ENCODE data around the gene TRIO. TPM values are rescaled to one million over a fixed set of nuclear protein-coding genes. Genes with fewer than 3 reads are reported as not detected.

The TRIO gene
- total and polyA plus RNA-seq, 10 of the 15 experiments (the other 5 are each of a cell fraction or from before 2014, with no cell fraction given) = 5.1 to 96.4 (median 44.6) TPM

GRCh38 chr5:14491015-14491915 is 348.1 kb downstream of the TRIO start (continued):
- TF ChIP-seq RB1 (IDR thresholded peaks at IDR 0.05; ENCODE audit: borderline replicate concordance) = no peak

DNA sequence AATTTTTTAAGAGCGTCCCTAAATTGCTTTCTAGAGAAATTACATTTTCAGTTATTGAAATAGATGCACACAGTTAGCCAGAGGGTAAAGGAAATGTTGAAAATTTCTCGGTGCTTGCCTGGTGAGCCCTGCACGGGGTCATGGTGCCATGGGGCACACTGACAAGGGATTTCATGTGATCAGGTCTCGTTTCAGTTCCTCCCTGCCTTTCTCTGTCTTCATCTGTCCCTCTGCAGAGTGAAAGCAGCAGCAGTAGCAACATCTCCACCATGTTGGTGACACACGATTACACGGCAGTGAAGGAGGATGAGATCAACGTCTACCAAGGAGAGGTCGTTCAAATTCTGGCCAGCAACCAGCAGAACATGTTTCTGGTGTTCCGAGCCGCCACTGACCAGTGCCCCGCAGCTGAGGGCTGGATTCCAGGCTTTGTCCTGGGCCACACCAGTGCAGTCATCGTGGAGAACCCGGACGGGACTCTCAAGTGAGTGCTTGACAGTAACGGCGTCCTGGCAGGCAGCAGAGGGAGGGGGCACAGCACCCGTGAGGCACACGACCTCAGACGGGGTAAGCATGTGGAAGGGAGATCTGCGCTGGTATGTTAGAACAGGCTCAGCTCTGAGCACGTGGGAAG is 349.3 kb downstream of the TRIO start:
- SMC1A ChIA-PET (ENCODE audit: uncharacterized antibody, unreplicated experiment) = no interaction called here
- in situ Hi-C loops (cut with MboI) = no loop called here
- Histone ChIP-seq H3K9me3 (replicated peaks; ENCODE audit: control insufficient read depth, insufficient read depth, low read length) (no peaks in the 10 kb centered on the region), H3K36me3 (ENCODE audit: control insufficient read depth in 2 of 2, insufficient read depth in 2 of 2, low read length in 1 of 2) (peaks cover 9 to 22% of the 10 kb centered on the region in 2 experiments), H3K4me2 (ENCODE audit: control insufficient read depth, insufficient read depth) (no peak overlapping the region), H4K20me1 (ENCODE audit: control insufficient read depth, insufficient read depth) (no peaks in the 10 kb centered on the region), H3K27me3 (replicated peaks in 1 of 2; ENCODE audit: control insufficient read depth in 2 of 2, insufficient read depth in 2 of 2, low read length in 1 of 2) (no peaks in the 10 kb centered on the region), H2AFZ (ENCODE audit: control insufficient read depth, low read depth, low read length) (no peak overlapping the region), H3K79me2 (ENCODE audit: control insufficient read depth, insufficient read depth, low read length) (no peaks in the 10 kb centered on the region), H3K4me3 (no peak overlapping the region), H3K9ac (ENCODE audit: control insufficient read depth, insufficient read depth, low read length) (no peak overlapping the region), H3K27ac (ENCODE audit: control insufficient read depth, insufficient read depth) (no peak overlapping the region), H3K4me1 (ENCODE audit: control insufficient read depth, insufficient read depth, low read length) (no peaks in the 10 kb centered on the region)
- BruUV-seq (replicated peaks) = no TSS peak
- FAIRE-seq (no peak), DNase-seq (ENCODE audit: low read depth, low spot score) (no peak), ATAC-seq (no peak; the same call in 2 of the 3 replicates)
- POLR2A ChIA-PET = no interaction called here
- no peak for TF ChIP-seq EED (IDR thresholded peaks at IDR 0.05; ENCODE audit: low read depth)
- peak; percentile 5; the same call in 1 of the 2 replicates for TF ChIP-seq SPI1 (IDR thresholded peaks at IDR 0.05; ENCODE audit: borderline replicate concordance, insufficient read depth, low read depth, low read length)
- intact Hi-C loops (cut with micrococcal nuclease; ENCODE audit: unreplicated experiment) = no loop called here
- RAD21 ChIA-PET (ENCODE audit: unreplicated experiment) = no interaction called here
- CTCF ChIA-PET = no interaction called here
- WGBS (ENCODE audit: insufficient coverage, insufficient replicate concordance, low lambda C conversion rate, missing lambda C conversion rate) = 91% methylated on average over 20 of the region's 21 CpGs

DNA sequence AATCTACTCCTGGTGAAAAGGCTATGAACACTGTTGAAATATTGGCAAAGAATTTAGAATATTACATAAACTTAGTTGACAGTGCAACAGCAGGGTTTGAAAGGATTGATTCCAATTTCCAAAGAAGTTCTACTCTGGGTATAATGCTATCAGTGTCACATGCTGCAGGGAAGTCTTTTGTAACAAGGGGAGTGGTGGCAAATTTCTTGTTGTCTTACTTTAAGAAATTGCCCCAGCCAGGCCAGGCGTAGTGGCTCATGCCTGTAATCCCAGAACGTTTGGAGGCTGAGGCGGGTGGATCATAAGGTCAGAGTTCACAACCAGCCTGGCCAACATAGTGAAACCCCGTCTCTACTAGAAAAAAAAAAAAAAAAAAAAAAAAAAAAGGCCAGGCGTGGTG is 352.2 kb downstream of the TRIO start:
- intact Hi-C loops (cut with micrococcal nuclease; ENCODE audit: unreplicated experiment) = no loop called here
- WGBS (ENCODE audit: insufficient coverage, insufficient replicate concordance, low lambda C conversion rate, missing lambda C conversion rate) = 97% methylated on average over 3 of the region's 5 CpGs
- Histone ChIP-seq H3K79me2 (ENCODE audit: control insufficient read depth, insufficient read depth, low read length) (no peaks in the 10 kb centered on the region), H4K20me1 (ENCODE audit: control insufficient read depth, insufficient read depth) (no peaks in the 10 kb centered on the region), H3K27ac (ENCODE audit: control insufficient read depth, insufficient read depth) (no peak overlapping the region), H3K27me3 (replicated peaks in 1 of 2; ENCODE audit: control insufficient read depth in 2 of 2, insufficient read depth in 2 of 2, low read length in 1 of 2) (no peaks in the 10 kb centered on the region), H3K4me3 (no peak overlapping the region), H3K9ac (ENCODE audit: control insufficient read depth, insufficient read depth, low read length) (no peak overlapping the region), H3K9me3 (replicated peaks; ENCODE audit: control insufficient read depth, insufficient read depth, low read length) (no peaks in the 10 kb centered on the region), H3K4me2 (ENCODE audit: control insufficient read depth, insufficient read depth) (no peak overlapping the region), H2AFZ (ENCODE audit: control insufficient read depth, low read depth, low read length) (no peak overlapping the region), H3K36me3 (ENCODE audit: control insufficient read depth in 2 of 2, insufficient read depth in 2 of 2, low read length in 1 of 2) (peaks cover 10 to 36% of the 10 kb centered on the region in 2 experiments), H3K4me1 (ENCODE audit: control insufficient read depth, insufficient read depth, low read length) (no peaks in the 10 kb centered on the region)
- BruUV-seq (replicated peaks) = no TSS peak
- ChIA-PET POLR2A (interaction anchor here (0.7 kb wide), 1 partner anchor 137 kb away, joined by 5 read pairs; no protein-coding TSS in a partner anchor), SMC1A (ENCODE audit: uncharacterized antibody, unreplicated experiment) (no interaction called here), RAD21 (ENCODE audit: unreplicated experiment) (no interaction called here), CTCF (interaction anchor here (0.7 to 0.9 kb wide), 3 partner anchors 30 to 108 kb away, joined by 3 read pairs; no protein-coding TSS in a partner anchor)
- TF ChIP-seq, protein P1, sequence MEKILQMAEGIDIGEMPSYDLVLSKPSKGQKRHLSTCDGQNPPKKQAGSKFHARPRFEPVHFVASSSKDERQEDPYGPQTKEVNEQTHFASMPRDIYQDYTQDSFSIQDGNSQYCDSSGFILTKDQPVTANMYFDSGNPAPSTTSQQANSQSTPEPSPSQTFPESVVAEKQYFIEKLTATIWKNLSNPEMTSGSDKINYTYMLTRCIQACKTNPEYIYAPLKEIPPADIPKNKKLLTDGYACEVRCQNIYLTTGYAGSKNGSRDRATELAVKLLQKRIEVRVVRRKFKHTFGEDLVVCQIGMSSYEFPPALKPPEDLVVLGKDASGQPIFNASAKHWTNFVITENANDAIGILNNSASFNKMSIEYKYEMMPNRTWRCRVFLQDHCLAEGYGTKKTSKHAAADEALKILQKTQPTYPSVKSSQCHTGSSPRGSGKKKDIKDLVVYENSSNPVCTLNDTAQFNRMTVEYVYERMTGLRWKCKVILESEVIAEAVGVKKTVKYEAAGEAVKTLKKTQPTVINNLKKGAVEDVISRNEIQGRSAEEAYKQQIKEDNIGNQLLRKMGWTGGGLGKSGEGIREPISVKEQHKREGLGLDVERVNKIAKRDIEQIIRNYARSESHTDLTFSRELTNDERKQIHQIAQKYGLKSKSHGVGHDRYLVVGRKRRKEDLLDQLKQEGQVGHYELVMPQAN (conservative IDR thresholded peaks at IDR 0.05) = no peak
- TF ChIP-seq GABPA (IDR thresholded peaks at IDR 0.05; ENCODE audit: low read depth) (no peak), ZZZ3 (IDR thresholded peaks at IDR 0.05; ENCODE audit: control insufficient read depth, insufficient read length, low read depth) (no peak), TCF3 (IDR thresholded peaks at IDR 0.05; ENCODE audit: borderline replicate concordance, insufficient read depth, low read depth, low read length) (no peak), ZNF384 (IDR thresholded peaks at IDR 0.05; ENCODE audit: borderline replicate concordance, low read depth, low read length) (no peak)
- TF ChIP-seq, protein P2, sequence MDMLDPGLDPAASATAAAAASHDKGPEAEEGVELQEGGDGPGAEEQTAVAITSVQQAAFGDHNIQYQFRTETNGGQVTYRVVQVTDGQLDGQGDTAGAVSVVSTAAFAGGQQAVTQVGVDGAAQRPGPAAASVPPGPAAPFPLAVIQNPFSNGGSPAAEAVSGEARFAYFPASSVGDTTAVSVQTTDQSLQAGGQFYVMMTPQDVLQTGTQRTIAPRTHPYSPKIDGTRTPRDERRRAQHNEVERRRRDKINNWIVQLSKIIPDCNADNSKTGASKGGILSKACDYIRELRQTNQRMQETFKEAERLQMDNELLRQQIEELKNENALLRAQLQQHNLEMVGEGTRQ (IDR thresholded peaks at IDR 0.05; ENCODE audit: borderline replicate concordance, low read depth, low read length) = no peak
- FAIRE-seq = no peak
- in situ Hi-C loops (cut with MboI) = no loop called here
- DNase-seq (ENCODE audit: low read depth, low spot score) = no peak
- ATAC-seq = no peak
